Measurements from ENCODE around the gene ZMIZ2.
"Not testable (repeated sequence)": the region's sequence is repeated elsewhere in the genome, so short reads cannot be mapped to it uniquely, and the experiment has no call there.

The ZMIZ2 gene

DNA sequence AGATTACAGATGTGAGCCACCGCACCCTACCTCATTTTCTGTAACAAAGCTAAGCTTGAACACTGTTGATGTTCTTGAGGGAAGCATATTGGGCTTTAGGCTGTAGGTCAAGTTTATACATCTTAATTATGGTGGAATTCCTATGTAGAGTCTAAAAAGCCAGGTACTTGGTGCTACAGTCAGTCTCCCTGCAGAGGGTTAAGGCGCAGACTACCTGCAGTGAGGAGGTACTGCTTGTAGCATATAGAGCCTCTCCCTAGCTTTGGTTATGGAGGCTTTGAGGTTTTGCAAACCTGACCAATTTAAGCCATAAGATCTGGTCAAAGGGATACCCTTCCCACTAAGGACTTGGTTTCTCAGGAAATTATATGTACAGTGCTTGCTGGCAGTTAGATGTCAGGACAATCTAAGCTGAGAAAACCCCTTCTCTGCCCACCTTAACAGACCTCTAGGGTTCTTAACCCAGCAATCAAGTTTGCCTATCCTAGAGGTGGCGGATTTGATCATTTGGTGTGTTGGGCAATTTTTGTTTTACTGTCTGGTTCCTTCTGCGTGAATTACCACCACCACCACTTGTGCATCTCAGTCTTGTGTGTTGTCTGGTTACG lies 53.9 kb downstream of the ZMIZ2 start:
- no peak for DNase-seq (ENCODE audit: low read depth, low spot score)

DNA sequence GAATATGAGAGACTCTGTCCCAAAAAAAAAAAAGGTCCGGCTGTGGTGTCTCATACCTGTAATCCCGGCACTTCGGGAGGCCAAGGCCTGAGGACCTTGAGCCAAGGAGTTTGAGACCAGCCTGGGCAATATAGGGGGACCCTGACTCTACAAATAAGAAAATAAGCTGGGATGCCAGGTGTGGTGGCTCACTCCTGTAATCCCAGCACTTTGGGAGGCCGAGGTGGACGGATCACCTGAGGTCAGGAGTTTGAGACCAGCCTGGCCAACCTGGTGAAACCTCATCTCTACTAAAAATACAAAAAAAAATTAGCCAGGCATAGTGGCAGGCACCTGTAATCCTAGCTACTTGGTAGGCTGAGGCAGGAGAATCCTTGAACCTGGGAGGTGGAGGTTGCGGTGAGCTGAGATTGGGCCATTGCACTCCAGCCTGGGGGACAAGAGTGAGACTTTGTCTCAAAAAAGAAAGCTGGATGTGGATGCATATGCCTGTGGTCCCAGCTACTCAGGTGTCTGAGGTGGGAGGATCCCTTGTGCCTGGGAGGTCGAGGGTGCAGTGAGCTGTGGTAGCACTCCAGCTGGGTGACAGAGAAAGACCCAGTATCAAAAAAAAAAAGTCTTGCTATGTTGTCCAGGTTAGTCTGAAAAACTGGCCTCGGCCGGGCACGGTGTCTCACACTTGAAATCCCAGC lies 55.3 kb downstream of the ZMIZ2 start:
- not testable (repeated sequence) for DNase-seq (ENCODE audit: low read depth, low spot score)

GRCh38 chr7:44805950-44806349 lies 57.3 kb downstream of the ZMIZ2 start:
- DNase-seq (ENCODE audit: low read depth, low spot score), result no peak

GRCh38 chr7:44808914-44809393 lies 60.3 kb downstream of the ZMIZ2 start:
- no peak for DNase-seq (ENCODE audit: low read depth, low spot score)

DNA sequence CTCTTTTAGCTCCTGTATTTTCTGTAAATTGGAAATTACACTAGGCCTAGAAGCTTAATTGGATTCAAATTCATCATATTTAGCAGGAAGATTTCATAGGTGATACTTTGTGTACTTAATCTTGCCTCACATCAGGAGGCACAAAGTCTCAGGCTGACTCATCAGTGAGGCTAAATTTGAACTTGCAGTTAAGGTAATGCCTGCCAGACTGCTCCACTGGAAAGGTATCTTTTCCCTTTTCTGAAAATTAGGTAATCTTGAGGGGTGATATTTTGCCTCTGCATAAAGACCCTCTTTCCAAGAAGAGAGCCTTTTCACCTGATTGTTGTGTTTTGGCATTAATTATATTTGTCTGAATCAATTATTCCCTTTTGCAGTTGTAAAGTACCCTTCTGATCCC lies 62.4 kb downstream of the ZMIZ2 start:
- no peak for DNase-seq (ENCODE audit: low read depth, low spot score)

DNA sequence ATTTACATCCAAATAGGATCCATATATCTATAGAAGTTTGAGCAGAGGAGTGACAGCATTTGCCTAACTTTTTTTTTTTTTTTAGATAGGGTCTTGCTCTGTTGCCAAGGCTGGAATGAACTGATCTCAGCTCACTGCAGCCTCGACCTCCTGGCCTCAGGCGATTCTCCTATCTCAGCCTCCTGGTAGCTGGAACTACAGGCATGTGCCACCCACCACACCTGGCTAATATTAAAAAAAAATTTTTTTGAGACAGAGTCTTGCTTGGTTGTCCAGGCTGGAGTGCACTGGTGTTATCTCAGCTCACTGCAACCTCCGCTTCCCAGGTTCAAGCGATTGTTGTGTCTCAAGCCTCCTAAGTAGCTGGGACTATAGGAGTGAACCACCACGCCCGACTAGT lies 62.9 kb downstream of the ZMIZ2 start:
- DNase-seq (ENCODE audit: low read depth, low spot score), result no peak

- DNase-seq (ENCODE audit: low read depth, low spot score), result no peak
Observed at GRCh38 chr7:44814919-44815318, 66.3 kb downstream of the ZMIZ2 start.

GRCh38 chr7:44819292-44819691 lies 70.6 kb downstream of the ZMIZ2 start:
- no peak for DNase-seq (ENCODE audit: low read depth, low spot score)
